A673 (cell line): ENCODE measurements around the gene MSI2. TPM values are rescaled to one million over a fixed set of nuclear protein-coding genes. Genes with fewer than 3 reads are reported as not detected.
A peak's percentile ranks its signal among the peaks of the same experiment; 100 is the strongest.

ENCODE experiments used
- BruUV-seq: library from RNA; stranded (reverse); fragments of 400-500 nt; replicated peaks from 2 replicates; lab custom pipeline; 2021; lab: Mats Ljungman, UMichigan
- CTCF ChIA-PET: fragments of 300-600 bp; sonication (Branson Sonifier 250); formaldehyde crosslinking; loops from one replicate; lab custom pipeline; 2022; ENCODE audit warnings: antibody characterized with exemption; lab: Charles Lee
- POLR2A ChIA-PET: fragments of 300-600 bp; sonication (Branson Sonifier 250); formaldehyde crosslinking; loops from one replicate; lab custom pipeline; 2022; ENCODE audit warnings: antibody characterized with exemption; ENCODE audit not compliant: low non-redundant PET; lab: Charles Lee
- DNase-seq: peaks from one replicate; pipeline ENCODE4 v3.0.0-alpha.2; 2015; ENCODE audit warnings: low spot score
- H3K27ac ChIP-seq: fragments of 200-600 bp; sonication (generic); 2 replicates; pipeline ENCODE4 v1.5.1; 2016; ENCODE audit warnings: mixed run types, low read depth, mild to moderate bottlenecking, mixed read lengths, antibody characterized with exemption, low read length; ENCODE audit not compliant: poor library complexity, severe bottlenecking
- H3K27me3 ChIP-seq: fragments of 200-600 bp; sonication (generic); replicated peaks from 2 replicates; pipeline ENCODE4 v1.6.1; 2017; ENCODE audit warnings: mixed run types, low read depth, mild to moderate bottlenecking, mixed read lengths, antibody characterized with exemption, low read length; ENCODE audit not compliant: insufficient read depth, poor library complexity
- H3K36me3 ChIP-seq: fragments of 200-600 bp; sonication (generic); 2 replicates; pipeline ENCODE4 v1.6.1; 2016; ENCODE audit warnings: mixed run types, mild to moderate bottlenecking, mixed read lengths, antibody characterized with exemption, low read length; ENCODE audit not compliant: insufficient read depth, poor library complexity, severe bottlenecking
- H3K4me1 ChIP-seq: fragments of 200-600 bp; sonication (generic); 2 replicates; pipeline ENCODE4 v1.6.1; 2017; ENCODE audit warnings: mixed run types, mild to moderate bottlenecking, mixed read lengths, antibody characterized with exemption, low read length; ENCODE audit not compliant: insufficient read depth, poor library complexity, severe bottlenecking
- H3K4me3 ChIP-seq: fragments of 200-600 bp; sonication (generic); 2 replicates; pipeline ENCODE4 v1.5.1; 2016; ENCODE audit warnings: low read depth, mixed run types, mild to moderate bottlenecking, mixed read lengths, low read length; ENCODE audit not compliant: poor library complexity, severe bottlenecking
- H3K9me3 ChIP-seq: fragments of 200-600 bp; sonication (generic); 2 replicates; pipeline ENCODE4 v1.6.1; 2016; ENCODE audit warnings: mixed run types, low read depth, mild to moderate bottlenecking, mixed read lengths, antibody characterized with exemption, low read length; ENCODE audit not compliant: poor library complexity, severe bottlenecking
- CTCF ChIP-seq: fragments of 300-800, 200-600 bp; sonication (generic); conservative IDR thresholded peaks from 2 replicates; pipeline ENCODE4 v1.5.1; 2017; ENCODE audit warnings: low read depth, mild to moderate bottlenecking, antibody characterized with exemption, low read length, moderate library complexity, mixed read lengths
- EZH2 ChIP-seq: fragments of 200-600 bp; sonication (generic); IDR thresholded peaks from 2 replicates; pipeline ENCODE4 v1.6.1; 2017; ENCODE audit warnings: borderline replicate concordance, low read depth, mild to moderate bottlenecking, mixed read lengths, antibody characterized with exemption, low read length; ENCODE audit not compliant: poor library complexity, severe bottlenecking
- intact Hi-C: fragments of 100-400 bp; cut with micrococcal nuclease; formaldehyde crosslinking; loops from one replicate; pipeline ENCODE4 v1.10.0; 2022; ENCODE audit not compliant: unreplicated experiment
- total RNA-seq: library from RNA; stranded (reverse); gene quantifications from 2 replicates; pipeline ENCODE4 v1.2.3, GENCODE V29; 2021

Gene MSI2
- total RNA-seq, 1 experiment from 2014 or later, result 108 TPM

GRCh38 chr17:57294629-57295501 is 38.5 kb downstream of the MSI2 start:
- no TSS peak for BruUV-seq
- no peaks in the 10 kb centered on the region for H3K27me3 ChIP-seq
- H3K4me1 ChIP-seq, result peaks cover 27% of the 10 kb centered on the region
- peaks cover 7% of the 10 kb centered on the region for H3K36me3 ChIP-seq
- CTCF ChIA-PET, result interaction anchor here (0.7 kb wide), 1 partner anchor 52 kb away, joined by 4 read pairs; no protein-coding TSS in a partner anchor
- peak overlapping the region; percentile 80 for H3K27ac ChIP-seq
- no peak for TF ChIP-seq CTCF
- POLR2A ChIA-PET, result no interaction called here
- DNase-seq, result peak; percentile 94
- H3K4me3 ChIP-seq, result peak overlapping the region; percentile 26
- H3K9me3 ChIP-seq, result peaks cover 12% of the 10 kb centered on the region
- intact Hi-C loops, result no loop called here

GRCh38 chr17:57295526-57296023 is 39.3 kb downstream of the MSI2 start:
- Histone ChIP-seq H3K9me3 (peaks cover 12% of the 10 kb centered on the region), H3K27me3 (no peaks in the 10 kb centered on the region), H3K4me1 (peaks cover 27% of the 10 kb centered on the region), H3K36me3 (peaks cover 7% of the 10 kb centered on the region), H3K27ac (peak overlapping the region; percentile 80), H3K4me3 (peak overlapping the region; percentile 26)
- CTCF ChIA-PET, result interaction anchor here (0.7 kb wide), 1 partner anchor 53 kb away, joined by 4 read pairs; no protein-coding TSS in a partner anchor
- intact Hi-C loops, result no loop called here
- TF ChIP-seq CTCF, result no peak
- no peak for TF ChIP-seq EZH2
- POLR2A ChIA-PET, result no interaction called here
- TSS peak; percentile 30 for BruUV-seq
- peak; percentile 80 for DNase-seq

GRCh38 chr17:57296231-57296630 is 39.9 kb downstream of the MSI2 start:
- peak; percentile 44 for DNase-seq
- peaks cover 7% of the 10 kb centered on the region for H3K36me3 ChIP-seq
- CTCF ChIA-PET, result no interaction called here
- POLR2A ChIA-PET, result no interaction called here
- H3K4me3 ChIP-seq, result no peak overlapping the region
- TF ChIP-seq CTCF (no peak), EZH2 (no peak)
- BruUV-seq, result no TSS peak
- intact Hi-C loops, result no loop called here
- no peaks in the 10 kb centered on the region for H3K27me3 ChIP-seq
- H3K27ac ChIP-seq, result peak overlapping the region; percentile 80
- H3K4me1 ChIP-seq, result peaks cover 27% of the 10 kb centered on the region
- H3K9me3 ChIP-seq, result peaks cover 12% of the 10 kb centered on the region
